ENCODE measurements around the gene AAR2. TPM values are rescaled to one million over a fixed set of nuclear protein-coding genes. Genes with fewer than 3 reads are reported as not detected.

The AAR2 gene
- total RNA-seq, 1 experiment from 2014 or later: 22.5 TPM

DNA sequence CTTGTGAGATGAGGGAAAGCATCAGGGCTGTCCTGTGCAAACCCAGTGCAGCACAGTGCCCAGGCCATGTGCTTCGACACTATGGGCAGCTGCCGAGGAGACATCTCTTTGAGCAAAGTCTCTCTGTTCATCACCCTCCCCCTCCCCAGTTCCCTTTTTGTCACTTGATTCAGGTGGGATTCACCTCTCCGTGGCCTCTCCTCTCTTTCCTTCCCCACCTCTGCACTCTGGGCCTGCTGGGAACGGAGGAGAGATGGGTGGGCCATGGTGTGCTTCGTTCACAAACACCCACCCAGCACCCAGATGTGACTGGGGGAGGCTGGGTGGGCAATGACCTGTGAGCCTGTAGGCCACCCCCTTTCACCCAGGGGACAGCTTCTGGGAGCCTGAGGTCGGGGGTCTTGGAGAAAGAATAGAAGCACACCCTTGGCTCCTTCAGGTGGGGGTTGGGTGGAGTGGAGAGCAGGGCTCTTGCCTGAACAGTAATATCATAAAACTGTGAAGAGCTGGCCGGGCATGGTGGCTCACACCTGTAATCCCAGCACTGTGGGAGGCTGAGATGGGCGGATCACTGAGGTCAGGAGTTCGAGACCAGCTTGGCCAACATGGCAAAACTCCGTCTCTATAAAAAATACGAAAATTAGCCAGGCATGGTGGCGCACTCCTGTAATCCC, 36.4 kb downstream of the AAR2 start:
- H3K4me1 Mint-ChIP-seq: peaks cover 27% of the 10 kb centered on the region
- no peak overlapping the region for H3K4me3 Mint-ChIP-seq
- H3K27me3 Mint-ChIP-seq (ENCODE audit: low read depth): no peaks in the 10 kb centered on the region; the same call in 1 of the 2 replicates
- no peak for DNase-seq (ENCODE audit: low spot score)
- CTCF ChIA-PET: interaction anchor here (0.9 to 6.1 kb wide), 14 partner anchors 13 to 220 kb away, joined by 3 to 90 read pairs (median 6); no protein-coding TSS in a partner anchor
- no peaks in the 10 kb centered on the region for H3K9me3 Mint-ChIP-seq
- POLR2A ChIA-PET: interaction anchor here (1.1 kb wide), 1 partner anchor 20 kb away, joined by 4 read pairs; no protein-coding TSS in a partner anchor
- no peak for TF ChIP-seq GRHL2 (CRISPR knock-in tag; IDR thresholded peaks at IDR 0.05; ENCODE audit: insufficient replicate concordance, severe bottlenecking)
- no peak for TF ChIP-seq ELF4 (CRISPR knock-in tag; IDR thresholded peaks at IDR 0.05; ENCODE audit: low read depth)
- TF ChIP-seq, protein P1, sequence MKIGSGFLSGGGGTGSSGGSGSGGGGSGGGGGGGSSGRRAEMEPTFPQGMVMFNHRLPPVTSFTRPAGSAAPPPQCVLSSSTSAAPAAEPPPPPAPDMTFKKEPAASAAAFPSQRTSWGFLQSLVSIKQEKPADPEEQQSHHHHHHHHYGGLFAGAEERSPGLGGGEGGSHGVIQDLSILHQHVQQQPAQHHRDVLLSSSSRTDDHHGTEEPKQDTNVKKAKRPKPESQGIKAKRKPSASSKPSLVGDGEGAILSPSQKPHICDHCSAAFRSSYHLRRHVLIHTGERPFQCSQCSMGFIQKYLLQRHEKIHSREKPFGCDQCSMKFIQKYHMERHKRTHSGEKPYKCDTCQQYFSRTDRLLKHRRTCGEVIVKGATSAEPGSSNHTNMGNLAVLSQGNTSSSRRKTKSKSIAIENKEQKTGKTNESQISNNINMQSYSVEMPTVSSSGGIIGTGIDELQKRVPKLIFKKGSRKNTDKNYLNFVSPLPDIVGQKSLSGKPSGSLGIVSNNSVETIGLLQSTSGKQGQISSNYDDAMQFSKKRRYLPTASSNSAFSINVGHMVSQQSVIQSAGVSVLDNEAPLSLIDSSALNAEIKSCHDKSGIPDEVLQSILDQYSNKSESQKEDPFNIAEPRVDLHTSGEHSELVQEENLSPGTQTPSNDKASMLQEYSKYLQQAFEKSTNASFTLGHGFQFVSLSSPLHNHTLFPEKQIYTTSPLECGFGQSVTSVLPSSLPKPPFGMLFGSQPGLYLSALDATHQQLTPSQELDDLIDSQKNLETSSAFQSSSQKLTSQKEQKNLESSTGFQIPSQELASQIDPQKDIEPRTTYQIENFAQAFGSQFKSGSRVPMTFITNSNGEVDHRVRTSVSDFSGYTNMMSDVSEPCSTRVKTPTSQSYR (CRISPR knock-in tag; IDR thresholded peaks at IDR 0.05): no peak
- no peak for TF ChIP-seq MXD4 (CRISPR knock-in tag; IDR thresholded peaks at IDR 0.05; ENCODE audit: borderline replicate concordance)
- TF ChIP-seq SOX15 (CRISPR knock-in tag; IDR thresholded peaks at IDR 0.05): no peak
- no peak for TF ChIP-seq KAT7 (CRISPR knock-in tag; IDR thresholded peaks at IDR 0.05; ENCODE audit: borderline replicate concordance)
- no peak for TF ChIP-seq NFATC4 (CRISPR knock-in tag; IDR thresholded peaks at IDR 0.05)
- TF ChIP-seq, protein P2, sequence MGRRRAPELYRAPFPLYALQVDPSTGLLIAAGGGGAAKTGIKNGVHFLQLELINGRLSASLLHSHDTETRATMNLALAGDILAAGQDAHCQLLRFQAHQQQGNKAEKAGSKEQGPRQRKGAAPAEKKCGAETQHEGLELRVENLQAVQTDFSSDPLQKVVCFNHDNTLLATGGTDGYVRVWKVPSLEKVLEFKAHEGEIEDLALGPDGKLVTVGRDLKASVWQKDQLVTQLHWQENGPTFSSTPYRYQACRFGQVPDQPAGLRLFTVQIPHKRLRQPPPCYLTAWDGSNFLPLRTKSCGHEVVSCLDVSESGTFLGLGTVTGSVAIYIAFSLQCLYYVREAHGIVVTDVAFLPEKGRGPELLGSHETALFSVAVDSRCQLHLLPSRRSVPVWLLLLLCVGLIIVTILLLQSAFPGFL (CRISPR knock-in tag; IDR thresholded peaks at IDR 0.05; ENCODE audit: borderline replicate concordance): no peak
- no peak for TF ChIP-seq ETV6 (CRISPR knock-in tag; IDR thresholded peaks at IDR 0.05)
- TF ChIP-seq CBFB (CRISPR knock-in tag; IDR thresholded peaks at IDR 0.05; ENCODE audit: low read depth): no peak
- TF ChIP-seq, protein P3, sequence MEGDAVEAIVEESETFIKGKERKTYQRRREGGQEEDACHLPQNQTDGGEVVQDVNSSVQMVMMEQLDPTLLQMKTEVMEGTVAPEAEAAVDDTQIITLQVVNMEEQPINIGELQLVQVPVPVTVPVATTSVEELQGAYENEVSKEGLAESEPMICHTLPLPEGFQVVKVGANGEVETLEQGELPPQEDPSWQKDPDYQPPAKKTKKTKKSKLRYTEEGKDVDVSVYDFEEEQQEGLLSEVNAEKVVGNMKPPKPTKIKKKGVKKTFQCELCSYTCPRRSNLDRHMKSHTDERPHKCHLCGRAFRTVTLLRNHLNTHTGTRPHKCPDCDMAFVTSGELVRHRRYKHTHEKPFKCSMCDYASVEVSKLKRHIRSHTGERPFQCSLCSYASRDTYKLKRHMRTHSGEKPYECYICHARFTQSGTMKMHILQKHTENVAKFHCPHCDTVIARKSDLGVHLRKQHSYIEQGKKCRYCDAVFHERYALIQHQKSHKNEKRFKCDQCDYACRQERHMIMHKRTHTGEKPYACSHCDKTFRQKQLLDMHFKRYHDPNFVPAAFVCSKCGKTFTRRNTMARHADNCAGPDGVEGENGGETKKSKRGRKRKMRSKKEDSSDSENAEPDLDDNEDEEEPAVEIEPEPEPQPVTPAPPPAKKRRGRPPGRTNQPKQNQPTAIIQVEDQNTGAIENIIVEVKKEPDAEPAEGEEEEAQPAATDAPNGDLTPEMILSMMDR (IDR thresholded peaks at IDR 0.05): no peak
- TF ChIP-seq, protein P4, sequence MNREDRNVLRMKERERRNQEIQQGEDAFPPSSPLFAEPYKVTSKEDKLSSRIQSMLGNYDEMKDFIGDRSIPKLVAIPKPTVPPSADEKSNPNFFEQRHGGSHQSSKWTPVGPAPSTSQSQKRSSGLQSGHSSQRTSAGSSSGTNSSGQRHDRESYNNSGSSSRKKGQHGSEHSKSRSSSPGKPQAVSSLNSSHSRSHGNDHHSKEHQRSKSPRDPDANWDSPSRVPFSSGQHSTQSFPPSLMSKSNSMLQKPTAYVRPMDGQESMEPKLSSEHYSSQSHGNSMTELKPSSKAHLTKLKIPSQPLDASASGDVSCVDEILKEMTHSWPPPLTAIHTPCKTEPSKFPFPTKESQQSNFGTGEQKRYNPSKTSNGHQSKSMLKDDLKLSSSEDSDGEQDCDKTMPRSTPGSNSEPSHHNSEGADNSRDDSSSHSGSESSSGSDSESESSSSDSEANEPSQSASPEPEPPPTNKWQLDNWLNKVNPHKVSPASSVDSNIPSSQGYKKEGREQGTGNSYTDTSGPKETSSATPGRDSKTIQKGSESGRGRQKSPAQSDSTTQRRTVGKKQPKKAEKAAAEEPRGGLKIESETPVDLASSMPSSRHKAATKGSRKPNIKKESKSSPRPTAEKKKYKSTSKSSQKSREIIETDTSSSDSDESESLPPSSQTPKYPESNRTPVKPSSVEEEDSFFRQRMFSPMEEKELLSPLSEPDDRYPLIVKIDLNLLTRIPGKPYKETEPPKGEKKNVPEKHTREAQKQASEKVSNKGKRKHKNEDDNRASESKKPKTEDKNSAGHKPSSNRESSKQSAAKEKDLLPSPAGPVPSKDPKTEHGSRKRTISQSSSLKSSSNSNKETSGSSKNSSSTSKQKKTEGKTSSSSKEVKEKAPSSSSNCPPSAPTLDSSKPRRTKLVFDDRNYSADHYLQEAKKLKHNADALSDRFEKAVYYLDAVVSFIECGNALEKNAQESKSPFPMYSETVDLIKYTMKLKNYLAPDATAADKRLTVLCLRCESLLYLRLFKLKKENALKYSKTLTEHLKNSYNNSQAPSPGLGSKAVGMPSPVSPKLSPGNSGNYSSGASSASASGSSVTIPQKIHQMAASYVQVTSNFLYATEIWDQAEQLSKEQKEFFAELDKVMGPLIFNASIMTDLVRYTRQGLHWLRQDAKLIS (CRISPR knock-in tag; IDR thresholded peaks at IDR 0.05; ENCODE audit: borderline replicate concordance): no peak
- H3K27ac Mint-ChIP-seq: no peak overlapping the region
- H3K36me3 Mint-ChIP-seq: no peaks in the 10 kb centered on the region
- ATAC-seq: no peak

DNA sequence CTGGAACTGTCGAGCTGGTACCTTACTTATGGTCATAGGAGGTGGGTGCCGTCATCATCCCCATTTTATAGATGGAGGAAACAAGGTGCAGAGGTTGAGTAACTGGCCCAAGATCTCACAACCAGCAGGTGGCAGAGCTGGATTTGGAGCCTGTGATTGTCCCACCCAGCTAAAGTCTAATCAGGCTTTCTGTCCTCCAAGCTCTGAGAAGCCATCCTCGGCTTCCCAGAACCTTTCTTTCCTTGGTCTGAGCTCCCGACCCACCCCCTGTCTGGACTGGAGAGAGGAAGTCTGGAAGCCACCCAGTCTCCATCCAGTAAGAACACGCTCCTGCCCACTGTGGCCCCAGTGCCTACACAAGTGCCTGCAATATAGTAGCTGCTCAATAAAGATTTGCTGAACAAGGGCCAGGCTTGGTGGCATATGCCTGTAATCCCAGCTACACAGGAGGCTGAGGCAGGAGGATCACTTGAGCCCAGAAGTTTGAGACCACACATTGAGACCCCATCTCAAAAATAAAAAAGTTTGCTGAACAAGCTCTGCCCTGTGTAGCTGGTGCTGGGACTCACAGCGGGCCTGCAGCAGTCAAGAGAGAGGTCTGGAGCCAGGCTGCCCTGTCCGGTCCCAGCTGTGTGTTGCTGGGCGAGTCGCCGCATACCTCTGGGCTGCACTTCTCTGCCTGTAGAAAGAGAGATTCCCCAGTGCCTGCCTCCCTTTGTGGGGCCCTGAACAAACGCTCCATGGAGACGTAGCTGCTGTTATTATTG, 37.3 kb downstream of the AAR2 start:
- POLR2A ChIA-PET: no interaction called here
- no peaks in the 10 kb centered on the region for H3K9me3 Mint-ChIP-seq
- CTCF ChIA-PET: interaction anchor here (0.6 to 6.1 kb wide), 19 partner anchors 12 to 297 kb away, joined by 3 to 90 read pairs (median 4); no protein-coding TSS in a partner anchor
- DNase-seq (ENCODE audit: low spot score) (no peak), ATAC-seq (no peak; the same call in 1 of the 2 replicates)
- no peak overlapping the region for H3K27ac Mint-ChIP-seq
- no peak overlapping the region for H3K4me3 Mint-ChIP-seq
- no peaks in the 10 kb centered on the region for H3K36me3 Mint-ChIP-seq
- peaks cover 25% of the 10 kb centered on the region for H3K4me1 Mint-ChIP-seq
- H3K27me3 Mint-ChIP-seq (ENCODE audit: low read depth): no peaks in the 10 kb centered on the region; the same call in 1 of the 2 replicates
- TF ChIP-seq SP1 (CRISPR knock-in tag; conservative IDR thresholded peaks at IDR 0.05) (no peak), NFATC4 (CRISPR knock-in tag; IDR thresholded peaks at IDR 0.05) (no peak), IRF2 (CRISPR knock-in tag; IDR thresholded peaks at IDR 0.05; ENCODE audit: borderline replicate concordance, low read depth) (no peak), ATF1 (CRISPR knock-in tag; IDR thresholded peaks at IDR 0.05) (no peak)
- TF ChIP-seq, protein P5, sequence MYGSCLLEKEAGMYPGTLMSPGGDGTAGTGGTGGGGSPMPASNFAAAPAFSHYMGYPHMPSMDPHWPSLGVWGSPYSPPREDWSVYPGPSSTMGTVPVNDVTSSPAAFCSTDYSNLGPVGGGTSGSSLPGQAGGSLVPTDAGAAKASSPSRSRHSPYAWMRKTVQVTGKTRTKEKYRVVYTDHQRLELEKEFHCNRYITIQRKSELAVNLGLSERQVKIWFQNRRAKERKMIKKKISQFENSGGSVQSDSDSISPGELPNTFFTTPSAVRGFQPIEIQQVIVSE (CRISPR knock-in tag; IDR thresholded peaks at IDR 0.05; ENCODE audit: borderline replicate concordance): no peak
- TF ChIP-seq, protein P6, sequence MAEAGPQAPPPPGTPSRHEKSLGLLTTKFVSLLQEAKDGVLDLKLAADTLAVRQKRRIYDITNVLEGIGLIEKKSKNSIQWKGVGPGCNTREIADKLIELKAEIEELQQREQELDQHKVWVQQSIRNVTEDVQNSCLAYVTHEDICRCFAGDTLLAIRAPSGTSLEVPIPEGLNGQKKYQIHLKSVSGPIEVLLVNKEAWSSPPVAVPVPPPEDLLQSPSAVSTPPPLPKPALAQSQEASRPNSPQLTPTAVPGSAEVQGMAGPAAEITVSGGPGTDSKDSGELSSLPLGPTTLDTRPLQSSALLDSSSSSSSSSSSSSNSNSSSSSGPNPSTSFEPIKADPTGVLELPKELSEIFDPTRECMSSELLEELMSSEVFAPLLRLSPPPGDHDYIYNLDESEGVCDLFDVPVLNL (CRISPR knock-in tag; IDR thresholded peaks at IDR 0.05; ENCODE audit: borderline replicate concordance, low read depth): no peak
